HT-29 (cell line): Measurements from ENCODE around the gene CGRRF1. TPM values are rescaled to one million over a fixed set of nuclear protein-coding genes. Genes with fewer than 3 reads are reported as not detected.

Experiments
- DNase-seq: peaks from one replicate; pipeline ENCODE4 v3.0.0-alpha.2; 2015; ENCODE audit warnings: low spot score
- total RNA-seq: library from RNA; depleted of rRNA; stranded (reverse); fragments of >200 nt; shearing (Covaris generic); gene quantifications from 2 replicates; pipeline ENCODE4 v1.2.3, GENCODE V29; 2014; rRNA removed

CGRRF1 gene
- total RNA-seq, 1 experiment from 2014 or later, result 1.1 TPM

DNA sequence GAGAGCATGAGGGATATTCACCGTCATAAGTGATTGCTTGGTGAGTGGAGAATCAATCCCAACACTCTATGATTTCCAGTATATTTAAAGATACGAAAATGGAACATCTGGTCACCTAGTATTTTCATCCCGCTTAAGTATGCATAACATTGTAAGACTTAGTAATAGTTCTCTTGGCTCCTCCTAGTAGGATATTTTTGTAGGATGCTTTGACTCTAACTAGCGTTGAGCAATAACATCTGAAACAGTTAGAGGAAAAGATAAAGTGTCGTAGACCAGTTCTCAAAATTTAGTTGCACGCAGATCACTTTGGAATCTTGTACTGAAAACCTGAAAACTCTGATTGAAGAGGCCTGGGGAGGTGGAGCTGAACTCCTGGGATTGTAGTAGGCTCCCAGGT is 64.8 kb downstream of the CGRRF1 start:
- DNase-seq, result no peak

DNA sequence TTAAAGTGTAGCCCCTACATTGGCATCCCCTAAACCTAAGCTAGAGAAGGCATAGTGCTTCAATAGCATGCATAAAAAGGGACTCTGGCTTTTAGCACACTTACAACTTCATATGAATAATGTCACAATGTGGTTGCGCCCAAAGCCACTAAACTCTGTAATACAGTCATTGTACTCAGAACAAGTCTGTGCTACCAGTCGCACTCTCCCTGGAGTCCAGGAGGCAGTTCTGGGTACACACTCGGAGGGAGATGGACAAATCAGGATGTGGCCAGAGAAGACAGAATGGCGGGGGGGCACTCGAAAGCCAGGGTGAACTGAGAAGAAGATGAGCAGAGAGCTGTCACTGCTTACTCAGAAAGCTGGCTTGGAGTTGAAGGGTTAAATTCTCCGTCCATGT is 67.8 kb downstream of the CGRRF1 start:
- DNase-seq, result no peak

DNA sequence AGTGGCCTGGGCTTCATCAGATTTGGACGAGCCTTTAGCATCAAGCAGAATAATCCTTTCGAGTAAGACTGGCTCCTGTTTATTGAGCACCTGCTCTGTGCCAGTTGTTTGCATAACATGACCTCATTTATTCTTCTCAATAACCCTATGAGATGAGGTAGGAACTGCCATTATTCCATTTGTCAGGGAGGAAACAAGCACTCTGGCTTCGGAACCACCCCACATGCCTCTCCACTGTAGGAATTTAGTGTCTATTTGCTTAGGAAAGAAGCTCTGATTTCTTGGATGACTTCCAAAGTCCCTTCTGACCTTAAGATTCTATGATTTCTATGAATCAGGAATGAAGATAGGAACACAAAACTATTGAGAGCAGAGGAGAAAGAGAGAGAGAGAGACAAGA is 68.3 kb downstream of the CGRRF1 start:
- peak; percentile 59 for DNase-seq

DNA sequence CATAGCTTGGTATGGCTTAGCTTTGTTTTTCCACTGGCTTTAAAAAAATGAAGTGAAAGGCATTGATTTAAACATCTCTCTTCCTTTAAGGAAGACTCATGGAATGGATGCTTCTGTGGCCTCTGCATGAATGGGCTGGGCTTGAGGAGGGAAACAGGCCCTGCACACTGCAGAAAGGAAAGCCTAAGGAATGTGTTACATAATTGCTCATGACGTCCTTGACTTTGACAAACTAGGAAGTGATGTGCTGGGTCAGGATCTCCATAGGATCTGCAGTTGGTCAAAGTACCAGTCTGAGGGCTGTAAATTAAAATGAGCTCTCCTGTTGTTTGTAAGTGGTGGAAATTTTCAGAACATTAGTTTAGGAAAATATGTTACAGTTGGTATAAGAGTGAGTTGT is 69.9 kb downstream of the CGRRF1 start:
- DNase-seq, result no peak

DNA sequence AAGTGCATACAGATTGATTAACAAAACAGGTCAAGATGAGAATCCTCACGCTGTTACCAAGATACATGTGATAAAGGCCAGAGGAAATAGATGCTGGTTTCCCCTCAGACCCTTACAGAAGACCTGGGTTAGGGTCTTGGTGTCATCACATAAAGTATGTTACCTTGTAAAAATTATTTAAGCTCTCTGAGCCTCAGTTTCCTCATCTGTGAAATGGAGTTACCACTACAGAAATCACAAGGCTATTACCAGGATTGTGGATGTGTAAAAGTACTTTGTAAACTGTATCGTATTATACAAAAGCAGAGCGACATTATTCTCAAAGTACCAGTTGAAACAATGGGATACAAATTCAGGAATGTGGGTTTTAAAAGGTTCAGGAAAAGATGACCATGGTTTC is 71.2 kb downstream of the CGRRF1 start:
- no peak for DNase-seq

DNA sequence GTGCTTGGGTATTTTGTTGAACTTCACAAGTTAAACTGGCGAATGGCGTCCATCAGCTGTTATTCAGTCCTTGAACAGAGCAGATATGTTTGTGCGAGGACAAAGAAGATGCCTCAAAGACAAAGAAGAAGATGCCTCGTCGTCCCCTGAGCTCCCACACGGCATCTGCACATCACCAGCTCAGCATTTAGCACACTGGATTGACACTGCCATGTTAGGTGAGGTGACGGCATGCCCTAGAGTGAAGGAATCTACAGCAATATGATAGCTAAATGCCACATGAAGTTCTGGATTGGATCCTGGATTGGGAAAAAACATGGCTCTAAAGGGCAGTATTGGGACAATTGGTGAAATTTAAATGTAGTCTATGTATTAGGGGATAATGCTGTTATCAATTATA is 72.6 kb downstream of the CGRRF1 start:
- DNase-seq, result no peak

DNA sequence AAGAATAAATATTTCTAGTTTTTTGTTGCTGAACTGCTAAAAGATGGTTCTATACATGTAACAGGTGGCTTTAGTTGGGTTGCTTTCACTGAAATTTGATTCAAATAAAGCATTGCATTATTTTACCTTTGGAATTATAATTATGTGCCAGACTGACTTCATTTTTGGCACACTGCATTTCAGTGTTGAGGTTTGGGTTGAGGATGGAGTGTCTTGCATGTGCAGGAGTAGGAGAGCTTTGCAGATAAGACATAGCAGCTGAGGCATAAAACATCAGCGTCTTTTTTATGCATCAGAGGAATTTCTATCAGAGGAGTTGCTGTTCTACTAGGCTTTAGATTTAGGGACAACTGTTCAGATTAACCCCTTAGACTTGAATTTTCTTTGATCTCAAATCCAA is 74.4 kb downstream of the CGRRF1 start:
- no peak for DNase-seq

DNA sequence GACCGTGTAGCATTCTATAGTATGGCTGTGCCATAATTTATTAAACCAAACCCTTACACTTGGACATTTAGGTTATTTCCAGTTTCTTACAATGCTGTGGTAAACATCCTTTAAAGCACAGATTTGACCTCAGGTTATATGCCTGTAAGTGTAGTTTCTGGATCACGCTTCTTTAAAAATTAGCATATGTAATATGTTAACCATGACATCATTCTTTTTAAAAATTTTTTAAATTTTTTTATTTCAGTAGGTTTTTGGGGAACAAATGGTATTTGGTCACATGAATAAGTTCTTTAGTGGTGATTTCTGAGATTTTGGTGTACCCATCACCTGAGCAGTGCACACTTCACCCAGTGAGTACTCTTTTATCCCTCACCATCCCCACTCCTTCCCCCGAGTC is 75.5 kb downstream of the CGRRF1 start:
- no peak for DNase-seq

Other genes with a start within 250 kb of the CGRRF1 start
- 28.7 and 31.5 TPM in 2 replicates for gene CDKN3, start 112.9 kb upstream of the CGRRF1 start, total RNA-seq
- gene CNIH1, start 68.5 kb upstream of the CGRRF1 start, total RNA-seq, result 23.0 and 41.3 TPM in 2 replicates
- 15.6 and 18.1 TPM in 2 replicates for gene GMFB, start 20.9 kb upstream of the CGRRF1 start, total RNA-seq
- gene SAMD4A, start 57.2 kb downstream of the CGRRF1 start, total RNA-seq, result 9.0 and 9.5 TPM in 2 replicates